Measurements from ENCODE around the gene OPRD1. TPM values are rescaled to one million over a fixed set of nuclear protein-coding genes. Genes with fewer than 3 reads are reported as not detected.

The OPRD1 gene
- 0.02 to 0.07 TPM (median 0.03 TPM) in 4 of 5 replicates, not detected in the other for total RNA-seq (2022; extraction: Qiagen RNA extraction)

DNA sequence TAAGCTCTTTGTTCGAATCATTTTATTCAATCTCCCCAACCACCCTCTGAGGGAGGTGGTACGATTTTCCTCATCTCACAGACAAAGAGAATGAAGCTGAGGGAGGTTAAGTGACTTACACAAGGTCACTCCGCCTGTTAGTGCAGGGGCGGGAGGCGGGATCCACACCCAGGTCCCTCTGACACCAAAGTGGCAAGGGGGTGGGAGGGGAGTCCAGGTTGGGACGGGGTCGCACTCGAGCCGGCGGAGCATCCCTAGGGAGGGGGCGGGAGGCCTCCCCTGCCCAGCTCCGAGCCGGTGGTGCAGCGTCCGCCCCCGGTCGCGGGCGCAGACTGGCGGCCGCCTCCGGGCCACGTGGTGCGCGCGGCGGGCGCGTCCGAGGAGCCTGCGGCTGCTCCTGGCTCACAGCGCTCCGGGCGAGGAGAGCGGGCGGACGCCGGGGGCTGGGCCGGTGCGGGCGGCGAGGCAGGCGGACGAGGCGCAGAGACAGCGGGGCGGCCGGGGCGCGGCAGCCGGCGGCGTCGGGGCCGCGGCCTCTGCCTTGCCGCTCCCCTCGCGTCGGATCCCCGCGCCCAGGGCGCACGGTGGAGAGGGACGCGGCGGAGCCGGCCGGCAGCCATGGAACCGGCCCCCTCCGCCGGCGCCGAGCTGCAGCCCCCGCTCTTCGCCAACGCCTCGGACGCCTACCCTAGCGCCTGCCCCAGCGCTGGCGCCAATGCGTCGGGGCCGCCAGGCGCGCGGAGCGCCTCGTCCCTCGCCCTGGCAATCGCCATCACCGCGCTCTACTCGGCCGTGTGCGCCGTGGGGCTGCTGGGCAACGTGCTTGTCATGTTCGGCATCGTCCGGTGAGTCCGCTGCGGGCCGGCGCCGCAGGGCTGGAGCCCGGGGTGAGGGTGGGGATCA is at the start of gene OPRD1:
OPRD1 (plus strand) TSS at position 405 of the 903 bp plus-strand sequence; CDS start at position 619, 214 bp downstream.

DNA sequence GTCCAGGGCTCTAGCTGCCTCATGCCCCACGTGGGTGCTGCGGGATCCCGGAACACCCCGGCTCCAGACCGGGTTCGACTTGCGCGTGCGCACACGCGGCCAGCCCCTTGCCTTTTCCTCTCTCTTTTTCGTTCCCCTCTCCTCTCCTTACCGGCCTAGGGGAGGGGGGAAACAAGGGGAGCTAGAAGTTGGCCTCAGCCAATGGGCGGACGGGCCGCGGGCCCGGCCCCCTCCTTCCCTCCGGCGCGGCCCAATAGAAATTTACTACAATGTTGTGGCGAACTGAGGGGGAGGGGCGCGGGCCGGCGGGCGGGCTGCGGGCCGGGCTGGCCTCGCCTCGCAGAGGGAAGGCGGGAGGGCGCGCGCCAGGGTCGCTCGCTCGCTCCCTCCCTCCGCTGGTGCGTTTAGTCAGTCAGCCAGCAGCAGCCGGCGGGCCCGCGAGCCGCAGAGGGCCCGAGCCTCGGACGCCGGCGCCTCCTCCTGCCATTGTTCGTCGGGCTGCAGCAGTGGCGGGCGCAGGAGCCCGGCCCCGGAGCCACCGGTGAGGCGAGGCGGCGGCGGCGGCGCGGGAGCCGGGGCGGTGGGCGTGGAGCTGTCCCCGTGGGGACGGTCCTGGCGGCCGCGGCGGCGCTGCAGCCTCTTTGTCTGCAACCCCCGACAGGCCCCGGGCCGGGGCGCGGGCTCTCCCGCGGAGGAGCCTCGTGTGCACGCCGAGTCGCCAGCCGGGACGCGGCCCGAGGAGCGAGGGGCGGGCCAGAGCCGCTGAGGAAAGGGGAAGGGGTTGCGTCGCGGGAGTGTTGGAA is 102.5 kb downstream of the OPRD1 start, which contains the start of gene EPB41:
EPB41 (plus strand) TSS at position 342 of the 803 bp plus-strand sequence. CDS start 72,869 bp downstream, outside the sequence.

Other genes with a start within 250 kb of the OPRD1 start
- 3.0 to 3.9 TPM (median 3.4 TPM) in 5 replicates for gene RAB42, start 219.9 kb upstream of the OPRD1 start, total RNA-seq (2022; extraction: Qiagen RNA extraction)
- gene TAF12, start 169.1 kb upstream of the OPRD1 start, total RNA-seq (2022; extraction: Qiagen RNA extraction) = 11.9 to 13.1 TPM (median 12.6 TPM) in 5 replicates
- gene RNU11, start 163.6 kb upstream of the OPRD1 start, total RNA-seq (2022; extraction: Qiagen RNA extraction) = not detected in 5 replicates
- gene GMEB1, start 143.4 kb upstream of the OPRD1 start, total RNA-seq (2022; extraction: Qiagen RNA extraction) = 5.2 to 6.5 TPM (median 5.6 TPM) in 5 replicates
- 52.1 to 65.4 TPM (median 54.0 TPM) in 5 replicates for gene YTHDF2, start 75.2 kb upstream of the OPRD1 start, total RNA-seq (2022; extraction: Qiagen RNA extraction)
- 3.4 to 5.4 TPM (median 4.6 TPM) in 5 replicates for gene EPB41, start 102.4 kb downstream of the OPRD1 start, total RNA-seq (2022; extraction: Qiagen RNA extraction)

Measured in A549 treated with Hydrocortisone at 1 μM for 4 hours (cell line).